BE2C (cell line): ENCODE results near the gene PERCC1.

Experiments
- DNase-seq: peaks from one replicate; pipeline ENCODE4 v3.0.0-alpha.2; 2020
- H3K27me3 ChIP-seq: fragments of 250-450 bp; sonication (Bioruptor Pico); 2 replicates; pipeline ENCODE4 v1.5.1; 2020; ENCODE audit warnings: mild to moderate bottlenecking
- H3K36me3 ChIP-seq: fragments of 250-450 bp; sonication (Bioruptor Pico); 2 replicates; pipeline ENCODE4 v1.5.1; 2020; ENCODE audit warnings: mild to moderate bottlenecking
- H3K4me1 ChIP-seq: fragments of 250-450 bp; sonication (Bioruptor Pico); 2 replicates; pipeline ENCODE4 v1.5.1; 2020
- H3K4me3 ChIP-seq: 2 replicates; pipeline ENCODE4 v1.5.1; 2011; ENCODE audit warnings: low read depth, low read length
- H3K9me3 ChIP-seq: fragments of 250-450 bp; sonication (Bioruptor Pico); 2 replicates; pipeline ENCODE4 v1.5.1; 2020
- CTCF ChIP-seq: IDR thresholded peaks from 2 replicates; pipeline ENCODE4 v1.5.1; 2012; ENCODE audit warnings: mild to moderate bottlenecking, low read depth, low read length

Gene PERCC1

GRCh38 chr16:1397779-1398178, 33.1 kb upstream of the PERCC1 start:
- no peaks in the 10 kb centered on the region for H3K9me3 ChIP-seq
- H3K27me3 ChIP-seq, result no peaks in the 10 kb centered on the region
- H3K4me3 ChIP-seq, result no peak overlapping the region
- no peaks in the 10 kb centered on the region for H3K4me1 ChIP-seq
- no peak for DNase-seq
- no peak for TF ChIP-seq CTCF
- H3K36me3 ChIP-seq, result peaks cover 2% of the 10 kb centered on the region; the same call in 1 of the 2 replicates

- H3K4me3 ChIP-seq, result no peak overlapping the region
- no peaks in the 10 kb centered on the region for H3K9me3 ChIP-seq
- DNase-seq, result no peak
- H3K27me3 ChIP-seq, result no peaks in the 10 kb centered on the region
- H3K4me1 ChIP-seq, result no peaks in the 10 kb centered on the region
- peaks cover 2% of the 10 kb centered on the region; the same call in 1 of the 2 replicates for H3K36me3 ChIP-seq
- no peak for TF ChIP-seq CTCF
These were observed 32.5 kb upstream of the PERCC1 start for GRCh38 chr16:1398351-1398750.

GRCh38 chr16:1398826-1399581, 31.9 kb upstream of the PERCC1 start:
- no peak for DNase-seq
- H3K36me3 ChIP-seq, result peaks cover 2% of the 10 kb centered on the region; the same call in 1 of the 2 replicates

GRCh38 chr16:1401061-1401757, 29.7 kb upstream of the PERCC1 start:
- DNase-seq, result no peak
- Histone ChIP-seq H3K27me3 (no peaks in the 10 kb centered on the region), H3K4me3 (no peak overlapping the region), H3K9me3 (no peaks in the 10 kb centered on the region), H3K36me3 (peaks cover 2% of the 10 kb centered on the region; the same call in 1 of the 2 replicates), H3K4me1 (no peaks in the 10 kb centered on the region)
- no peak for TF ChIP-seq CTCF

More at GRCh38 chr16:1398826-1399581, 31.9 kb upstream of the PERCC1 start:
- Histone ChIP-seq H3K4me1 (no peaks in the 10 kb centered on the region), H3K27me3 (no peaks in the 10 kb centered on the region), H3K4me3 (no peak overlapping the region), H3K9me3 (no peaks in the 10 kb centered on the region)
- no peak for TF ChIP-seq CTCF

GRCh38 chr16:1401758-1402154, 29.1 kb upstream of the PERCC1 start:
- H3K36me3 ChIP-seq, result peaks cover 2% of the 10 kb centered on the region; the same call in 1 of the 2 replicates
- no peak overlapping the region for H3K4me3 ChIP-seq
- DNase-seq, result no peak
- no peaks in the 10 kb centered on the region for H3K9me3 ChIP-seq
- no peak for TF ChIP-seq CTCF
- no peaks in the 10 kb centered on the region for H3K27me3 ChIP-seq
- no peaks in the 10 kb centered on the region for H3K4me1 ChIP-seq

GRCh38 chr16:1403036-1403435, 27.8 kb upstream of the PERCC1 start:
- DNase-seq, result no peak
- H3K36me3 ChIP-seq, result peaks cover 2% of the 10 kb centered on the region; the same call in 1 of the 2 replicates
- H3K4me1 ChIP-seq, result no peaks in the 10 kb centered on the region
- H3K9me3 ChIP-seq, result no peaks in the 10 kb centered on the region
- no peak for TF ChIP-seq CTCF
- no peak overlapping the region for H3K4me3 ChIP-seq
- no peaks in the 10 kb centered on the region for H3K27me3 ChIP-seq
